ENCODE results near the gene VPS36.
A peak's percentile ranks its signal among the peaks of the same experiment; 100 is the strongest.
"Not testable (repeated sequence)": the region's sequence is repeated elsewhere in the genome, so short reads cannot be mapped to it uniquely, and the experiment has no call there.

Gene VPS36

GRCh38 chr13:52447354-52447753 is 3.1 kb downstream of the VPS36 start:
- no peak for DNase-seq (ENCODE audit: extremely low read depth in 1 of 2, low read depth in 1 of 2)

GRCh38 chr13:52446265-52446664 is 4.2 kb downstream of the VPS36 start:
- DNase-seq (ENCODE audit: extremely low read depth in 1 of 2, low read depth in 1 of 2), result no peak

GRCh38 chr13:52432456-52432855 is 18.0 kb downstream of the VPS36 start:
- no peak for DNase-seq (ENCODE audit: extremely low read depth in 1 of 2, low read depth in 1 of 2)

GRCh38 chr13:52428295-52428694 is 22.1 kb downstream of the VPS36 start:
- no peak for DNase-seq (ENCODE audit: extremely low read depth in 1 of 2, low read depth in 1 of 2)

GRCh38 chr13:52421216-52421615 is 29.2 kb downstream of the VPS36 start:
- no peak for DNase-seq (ENCODE audit: extremely low read depth in 1 of 2, low read depth in 1 of 2)

- DNase-seq (ENCODE audit: extremely low read depth in 1 of 2, low read depth in 1 of 2), result no peak
These were observed 31.4 kb downstream of the VPS36 start for GRCh38 chr13:52419080-52419479.

GRCh38 chr13:52414963-52415362 is 35.5 kb downstream of the VPS36 start:
- DNase-seq (ENCODE audit: extremely low read depth in 1 of 2, low read depth in 1 of 2), result no peak

GRCh38 chr13:52414051-52414450 is 36.4 kb downstream of the VPS36 start:
- DNase-seq (ENCODE audit: extremely low read depth in 1 of 2, low read depth in 1 of 2), result no peak

GRCh38 chr13:52412128-52412527 is 38.3 kb downstream of the VPS36 start:
- no peak for DNase-seq (ENCODE audit: extremely low read depth in 1 of 2, low read depth in 1 of 2)

GRCh38 chr13:52411629-52412028 is 38.8 kb downstream of the VPS36 start:
- no peak for DNase-seq (ENCODE audit: extremely low read depth in 1 of 2, low read depth in 1 of 2)

- DNase-seq (ENCODE audit: extremely low read depth in 1 of 2, low read depth in 1 of 2), result not testable (repeated sequence)
These were observed 42.3 kb downstream of the VPS36 start for GRCh38 chr13:52408071-52408658.

- not testable (repeated sequence) for DNase-seq (ENCODE audit: extremely low read depth in 1 of 2, low read depth in 1 of 2)
These were observed 43.0 kb downstream of the VPS36 start for GRCh38 chr13:52407436-52407835.

- DNase-seq (ENCODE audit: extremely low read depth in 1 of 2, low read depth in 1 of 2), result no peak
These were observed 43.8 kb downstream of the VPS36 start for GRCh38 chr13:52406629-52407028.

GRCh38 chr13:52405767-52406494 is 44.5 kb downstream of the VPS36 start, which contains the start of gene THSD1:
THSD1 (minus strand) TSS chr13:52406172; CDS start chr13:52402600, 3,572 bp downstream.
- peak in 1 of 2 donors; percentile 2 for DNase-seq (ENCODE audit: extremely low read depth in 1 of 2, low read depth in 1 of 2)

GRCh38 chr13:52405369-52405766 is 45.1 kb downstream of the VPS36 start:
- no peak for DNase-seq (ENCODE audit: extremely low read depth in 1 of 2, low read depth in 1 of 2)

- no peak for DNase-seq (ENCODE audit: extremely low read depth in 1 of 2, low read depth in 1 of 2)
These were observed 50.7 kb downstream of the VPS36 start for GRCh38 chr13:52399708-52400107.

- no peak for DNase-seq (ENCODE audit: extremely low read depth in 1 of 2, low read depth in 1 of 2)
These were observed 51.4 kb downstream of the VPS36 start for GRCh38 chr13:52399046-52399445.

- DNase-seq (ENCODE audit: extremely low read depth in 1 of 2, low read depth in 1 of 2), result no peak
These were observed 54.7 kb downstream of the VPS36 start for GRCh38 chr13:52395704-52396103.

GRCh38 chr13:52394586-52394985 is 55.8 kb downstream of the VPS36 start:
- no peak for DNase-seq (ENCODE audit: extremely low read depth in 1 of 2, low read depth in 1 of 2)

GRCh38 chr13:52393572-52394357 is 56.7 kb downstream of the VPS36 start:
- DNase-seq (ENCODE audit: extremely low read depth in 1 of 2, low read depth in 1 of 2), result no peak

GRCh38 chr13:52387721-52388120 is 62.7 kb downstream of the VPS36 start:
- DNase-seq (ENCODE audit: extremely low read depth in 1 of 2, low read depth in 1 of 2), result no peak

GRCh38 chr13:52385870-52386269 is 64.6 kb downstream of the VPS36 start:
- DNase-seq (ENCODE audit: extremely low read depth in 1 of 2, low read depth in 1 of 2), result no peak

All from stimulated activated CD8-positive, alpha-beta memory T cell treated with anti-CD3 and anti-CD28 coated beads, Interleukin-7, amount 100 ng/mL, for 48 hours (primary cell).